Retina (tissue), 1 donor: Measurements from ENCODE around the gene BTBD7.
"Not testable (repeated sequence)": the region's sequence is repeated elsewhere in the genome, so short reads cannot be mapped to it uniquely, and the experiment has no call there.

Experiments used
- DNase-seq: peaks from one replicate; pipeline ENCODE4 v3.0.0-alpha.2; 2016

The BTBD7 gene, protein sequence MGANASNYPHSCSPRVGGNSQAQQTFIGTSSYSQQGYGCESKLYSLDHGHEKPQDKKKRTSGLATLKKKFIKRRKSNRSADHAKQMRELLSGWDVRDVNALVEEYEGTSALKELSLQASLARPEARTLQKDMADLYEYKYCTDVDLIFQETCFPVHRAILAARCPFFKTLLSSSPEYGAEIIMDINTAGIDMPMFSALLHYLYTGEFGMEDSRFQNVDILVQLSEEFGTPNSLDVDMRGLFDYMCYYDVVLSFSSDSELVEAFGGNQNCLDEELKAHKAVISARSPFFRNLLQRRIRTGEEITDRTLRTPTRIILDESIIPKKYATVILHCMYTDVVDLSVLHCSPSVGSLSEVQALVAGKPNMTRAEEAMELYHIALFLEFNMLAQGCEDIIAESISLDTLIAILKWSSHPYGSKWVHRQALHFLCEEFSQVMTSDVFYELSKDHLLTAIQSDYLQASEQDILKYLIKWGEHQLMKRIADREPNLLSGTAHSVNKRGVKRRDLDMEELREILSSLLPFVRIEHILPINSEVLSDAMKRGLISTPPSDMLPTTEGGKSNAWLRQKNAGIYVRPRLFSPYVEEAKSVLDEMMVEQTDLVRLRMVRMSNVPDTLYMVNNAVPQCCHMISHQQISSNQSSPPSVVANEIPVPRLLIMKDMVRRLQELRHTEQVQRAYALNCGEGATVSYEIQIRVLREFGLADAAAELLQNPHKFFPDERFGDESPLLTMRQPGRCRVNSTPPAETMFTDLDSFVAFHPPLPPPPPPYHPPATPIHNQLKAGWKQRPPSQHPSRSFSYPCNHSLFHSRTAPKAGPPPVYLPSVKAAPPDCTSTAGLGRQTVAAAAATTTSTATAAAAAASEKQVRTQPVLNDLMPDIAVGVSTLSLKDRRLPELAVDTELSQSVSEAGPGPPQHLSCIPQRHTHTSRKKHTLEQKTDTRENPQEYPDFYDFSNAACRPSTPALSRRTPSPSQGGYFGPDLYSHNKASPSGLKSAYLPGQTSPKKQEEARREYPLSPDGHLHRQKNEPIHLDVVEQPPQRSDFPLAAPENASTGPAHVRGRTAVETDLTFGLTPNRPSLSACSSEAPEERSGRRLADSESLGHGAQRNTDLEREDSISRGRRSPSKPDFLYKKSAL

DNA sequence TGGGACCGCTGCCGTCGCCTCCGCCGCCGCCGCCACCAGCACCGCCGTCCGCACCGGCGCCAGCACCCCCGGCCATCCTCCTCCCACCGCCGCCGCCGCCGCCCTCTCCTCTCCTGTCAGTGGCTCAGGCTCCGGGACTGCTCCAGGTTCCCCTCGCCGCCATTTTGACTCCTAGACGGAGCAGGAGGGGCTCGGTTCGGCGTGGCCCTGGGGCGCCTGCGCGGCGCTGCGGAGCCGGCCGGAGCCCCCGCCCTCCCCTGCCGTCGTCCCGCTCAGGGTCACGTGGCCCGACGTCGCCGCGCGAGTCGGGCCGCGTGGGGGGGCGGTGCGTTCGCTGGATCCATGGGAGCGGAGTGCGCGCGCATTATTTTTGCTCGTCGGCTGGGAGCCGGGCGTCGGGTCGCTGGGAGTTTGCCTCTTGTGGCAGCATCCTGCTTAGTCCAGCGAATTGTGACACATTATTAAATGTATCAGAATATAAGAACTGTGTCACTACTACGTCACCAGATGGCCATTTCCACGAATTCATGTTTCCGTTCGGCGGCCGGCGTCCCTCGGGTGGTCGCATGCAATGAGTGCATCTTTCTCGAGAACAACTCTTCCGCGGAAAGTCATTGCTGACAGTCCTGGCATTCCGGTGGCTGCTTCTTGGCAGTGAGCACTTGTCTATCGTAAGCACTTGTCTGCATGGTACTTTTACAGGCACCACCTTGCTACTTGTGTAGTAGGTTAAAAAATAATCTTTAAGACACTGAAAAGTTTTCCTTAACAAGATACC is at the start of gene BTBD7:
Gene BTBD7, minus strand, starts transcription at position 184 of the 778 bp plus-strand sequence. CDS start 36,985 bp downstream, outside the sequence.
- DNase-seq, result peak; percentile 97

DNA sequence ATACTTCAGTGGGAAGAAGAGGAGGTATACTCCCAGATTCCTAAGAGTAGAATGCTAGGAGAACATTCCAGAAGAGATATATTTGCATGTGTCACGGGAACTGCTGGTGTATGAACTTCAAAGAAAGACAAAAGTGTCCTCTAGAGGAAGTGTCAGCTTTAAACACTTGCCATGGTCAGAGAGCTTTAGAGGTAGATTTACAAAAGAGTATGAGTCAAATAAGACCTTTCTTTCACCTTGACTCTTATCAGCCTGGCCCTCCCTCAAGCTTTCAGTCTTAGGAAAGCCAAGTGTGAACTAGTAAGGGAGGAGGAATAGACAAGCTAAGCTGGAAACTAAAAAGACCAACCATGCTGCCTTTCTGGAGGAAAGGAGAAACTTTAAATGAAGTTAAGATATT is 48.8 kb upstream of the BTBD7 start:
- DNase-seq, result no peak

DNA sequence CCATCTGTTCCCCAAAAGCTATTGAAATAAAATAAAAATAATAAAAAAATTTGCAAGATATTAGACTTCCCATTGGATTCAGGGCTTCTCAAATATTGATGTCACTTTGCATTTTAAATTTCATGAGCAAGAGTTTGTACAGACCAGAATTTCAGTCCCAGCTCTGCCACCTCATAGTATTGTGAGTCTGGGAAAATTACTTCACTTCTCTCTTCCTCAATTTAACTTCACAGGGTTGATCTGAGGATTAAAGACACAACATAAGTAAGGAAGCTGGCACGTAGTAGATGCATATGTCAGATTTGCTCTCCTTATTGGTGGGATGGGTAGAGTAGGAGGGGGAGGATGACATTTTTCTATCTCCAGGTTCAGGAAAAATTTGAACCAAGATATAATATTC is 47.0 kb upstream of the BTBD7 start:
- no peak for DNase-seq

DNA sequence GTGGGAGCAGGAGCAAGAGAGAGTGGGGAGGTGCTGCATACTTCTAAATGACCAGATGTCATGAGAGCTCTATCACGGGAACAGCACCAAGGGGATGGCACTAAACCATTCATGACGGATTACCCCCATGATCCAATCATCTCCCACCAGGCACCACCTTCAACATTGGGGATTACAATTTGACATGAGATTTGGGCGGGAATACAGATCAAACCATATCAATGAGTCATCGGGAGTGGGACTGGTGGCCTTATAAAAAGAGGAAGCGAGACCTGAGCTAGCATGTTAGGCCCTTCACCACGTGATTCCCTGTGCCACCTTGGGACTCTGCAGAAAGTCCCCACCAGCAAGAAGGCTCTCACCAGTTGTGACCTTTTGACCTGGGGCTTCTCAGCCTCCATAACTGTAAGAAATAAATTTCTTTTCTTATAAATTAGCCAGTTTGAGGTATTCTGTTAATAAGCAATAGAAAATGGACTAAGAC is 42.9 kb upstream of the BTBD7 start:
- no peak for DNase-seq

DNA sequence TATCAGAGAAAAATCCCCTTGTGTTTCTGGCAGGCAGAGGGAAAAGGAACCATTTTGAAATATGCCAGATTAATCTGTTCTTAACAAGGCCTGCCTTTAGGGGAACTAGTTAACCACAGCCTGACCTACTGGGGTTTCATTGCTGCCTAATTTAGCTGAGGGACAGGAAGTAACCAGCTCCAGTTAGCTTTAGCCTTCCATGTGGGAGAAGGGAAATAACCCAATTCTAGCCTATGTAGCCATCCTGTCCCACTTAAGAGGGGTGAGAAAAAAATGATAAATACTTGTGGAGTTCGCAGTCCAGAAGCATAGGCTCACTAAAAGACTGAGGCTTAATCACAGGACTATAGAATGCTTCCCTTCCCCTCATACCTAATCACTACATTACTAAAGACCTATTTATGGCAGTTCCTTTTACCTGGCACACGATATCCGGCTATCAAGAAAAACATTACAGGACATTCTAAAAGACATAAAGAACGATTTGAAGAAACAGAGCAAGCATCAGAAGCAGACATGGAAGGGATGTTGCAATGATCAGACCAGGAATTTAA is 37.0 kb upstream of the BTBD7 start:
- DNase-seq, result no peak

DNA sequence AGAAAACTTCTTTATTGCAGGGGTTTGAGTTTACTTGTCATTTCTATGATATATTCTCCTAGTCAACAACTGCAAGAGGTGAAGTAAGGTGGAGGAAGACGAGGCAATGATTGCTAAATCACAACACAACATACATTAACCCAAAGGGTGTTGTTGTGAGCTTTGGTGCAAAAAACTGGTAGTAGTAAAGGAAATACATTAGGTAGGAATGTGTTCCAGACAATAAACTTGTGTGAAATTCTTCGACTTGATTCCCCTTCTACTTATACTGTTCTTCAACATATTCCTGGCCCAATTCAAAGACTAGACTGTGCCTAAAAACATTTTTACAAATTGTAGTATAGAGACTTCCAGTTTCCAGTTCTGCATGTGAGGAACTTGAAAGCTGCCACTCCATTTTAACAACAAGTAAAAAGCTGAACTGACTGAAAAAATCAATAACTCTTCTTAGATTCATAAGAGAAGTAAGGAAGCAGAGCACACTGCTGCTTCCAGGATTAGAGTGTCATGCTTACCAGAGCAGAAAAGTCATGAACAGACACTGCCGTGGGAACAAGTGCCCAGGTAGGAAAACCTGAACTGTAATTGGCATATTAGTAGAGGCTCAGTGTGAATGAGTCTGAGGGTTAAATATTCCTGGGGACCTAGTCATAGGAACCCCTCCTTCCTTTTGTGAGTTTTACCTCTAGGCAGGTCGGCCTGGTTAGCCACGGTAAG is 36.3 kb upstream of the BTBD7 start:
- peak; percentile 18 for DNase-seq

DNA sequence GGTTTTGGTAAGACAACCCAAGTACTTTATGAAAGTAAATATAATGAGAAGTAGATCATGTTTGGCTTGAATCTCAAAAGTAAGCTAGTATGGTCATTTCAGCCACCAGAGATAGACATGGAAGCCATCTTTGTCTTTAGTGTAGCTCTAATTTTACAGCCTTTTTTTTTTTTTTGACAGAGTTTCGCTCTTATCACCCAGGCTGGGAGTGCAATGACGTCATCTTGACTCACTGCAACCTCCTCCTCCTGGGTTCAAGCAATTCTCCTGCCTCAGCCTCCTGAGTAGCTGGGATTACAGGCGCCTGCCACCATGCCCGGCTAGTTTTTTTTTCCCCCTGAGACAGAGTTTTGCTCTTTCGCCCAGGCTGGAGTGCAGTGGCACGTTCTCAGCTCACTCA is 22.0 kb upstream of the BTBD7 start:
- not testable (repeated sequence) for DNase-seq

DNA sequence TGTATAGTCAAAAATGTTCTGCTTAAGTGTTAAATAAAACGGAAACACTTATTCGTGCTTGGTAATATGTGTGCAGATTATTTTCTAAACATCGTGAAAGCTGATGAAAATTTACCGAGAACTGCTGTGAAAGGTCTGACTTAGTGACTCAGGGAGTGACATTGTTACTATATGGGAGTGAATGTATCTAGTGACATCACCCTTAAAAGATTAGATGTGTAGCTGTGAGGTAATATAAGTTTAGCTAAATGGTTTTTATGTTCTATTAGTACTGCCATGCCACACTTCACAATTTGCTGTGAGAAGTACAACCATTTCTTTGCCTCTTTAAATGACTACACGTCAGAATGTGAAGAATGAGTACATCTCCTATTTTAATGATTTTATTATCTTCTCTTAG is 15.5 kb upstream of the BTBD7 start:
- DNase-seq, result no peak

DNA sequence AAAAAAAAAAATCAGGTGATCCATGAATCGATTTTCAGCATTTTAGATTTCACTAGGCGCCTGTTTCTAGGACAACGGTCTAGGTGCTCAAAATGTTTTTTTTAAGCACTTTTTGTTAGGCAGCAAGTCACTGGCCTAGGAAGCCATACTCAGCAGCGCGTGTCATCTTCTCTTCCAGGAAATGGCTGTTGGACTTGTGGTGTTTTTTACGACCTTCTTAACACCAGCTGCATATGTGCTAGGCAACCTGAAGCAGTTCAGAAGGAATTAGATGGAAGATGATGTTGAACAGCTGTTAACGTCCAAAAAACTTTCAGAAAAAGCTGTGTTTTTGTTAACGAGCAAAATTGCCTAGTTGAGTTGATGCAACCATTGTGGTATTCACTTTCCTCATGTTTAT is 15.0 kb upstream of the BTBD7 start:
- no peak for DNase-seq

DNA sequence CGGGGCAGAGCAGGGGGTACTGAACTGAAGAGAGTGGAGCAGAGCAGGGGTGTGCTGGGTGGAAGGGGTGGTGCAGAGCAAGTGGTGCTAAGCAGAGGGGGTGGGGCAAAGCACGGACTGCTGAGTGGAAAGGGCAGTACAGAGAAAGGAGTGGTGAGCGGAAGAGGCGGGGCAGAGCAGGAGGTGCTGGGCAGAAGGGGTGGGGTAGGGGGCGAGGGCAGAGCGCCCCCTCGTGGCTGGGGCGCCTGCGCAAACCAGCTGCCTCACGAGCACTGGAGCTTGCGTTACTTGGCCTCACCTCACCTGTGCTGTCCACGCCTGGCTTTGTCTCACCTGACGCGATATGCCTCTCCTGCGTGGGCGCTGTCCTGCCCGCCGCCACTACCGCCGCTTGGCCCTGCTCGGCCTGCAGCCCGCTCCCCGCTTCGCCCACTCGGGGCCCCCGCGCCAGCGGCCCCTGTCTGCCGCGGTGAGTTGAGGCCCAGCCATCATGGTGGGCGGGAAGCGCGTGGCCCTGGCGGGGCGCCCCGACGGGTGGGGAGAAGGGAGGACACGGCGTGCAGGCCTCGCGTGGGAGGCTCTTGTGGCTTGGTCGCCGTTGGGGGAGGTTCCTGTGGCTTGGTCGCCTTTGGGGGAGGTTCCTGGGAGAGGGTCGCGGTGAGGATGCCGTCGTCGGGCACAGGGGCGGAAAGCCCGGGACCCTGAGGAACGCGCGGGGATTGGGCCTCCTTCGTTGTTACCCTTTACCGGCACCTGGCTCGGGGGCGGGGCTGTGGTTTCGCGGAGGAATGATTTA is 14.3 kb upstream of the BTBD7 start, which contains the start of gene COX8C:
Gene COX8C, plus strand, starts transcription at position 257 of the 796 bp plus-strand sequence. Its CDS starts 87 bp downstream, at position 344.
- DNase-seq, result no peak

DNA sequence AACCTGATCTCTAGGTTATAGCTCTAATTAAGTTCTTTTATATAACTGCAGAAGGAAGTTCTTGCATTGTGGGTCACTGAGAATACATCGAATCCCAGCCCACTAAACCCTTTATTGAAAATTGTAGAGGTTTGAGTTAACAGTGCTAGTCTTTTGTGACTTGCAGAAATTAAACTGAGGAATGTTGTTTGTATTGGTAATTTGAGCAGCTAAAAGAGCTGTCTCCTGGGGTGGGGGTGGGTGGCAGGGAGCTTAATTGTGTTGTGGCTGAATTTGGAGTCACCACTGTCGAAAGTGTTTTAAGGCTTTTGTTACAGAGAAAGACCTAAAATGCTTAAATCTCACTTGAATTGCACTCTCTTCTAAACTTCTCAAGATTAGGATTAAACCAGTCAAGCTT is 11.0 kb upstream of the BTBD7 start:
- DNase-seq, result no peak

DNA sequence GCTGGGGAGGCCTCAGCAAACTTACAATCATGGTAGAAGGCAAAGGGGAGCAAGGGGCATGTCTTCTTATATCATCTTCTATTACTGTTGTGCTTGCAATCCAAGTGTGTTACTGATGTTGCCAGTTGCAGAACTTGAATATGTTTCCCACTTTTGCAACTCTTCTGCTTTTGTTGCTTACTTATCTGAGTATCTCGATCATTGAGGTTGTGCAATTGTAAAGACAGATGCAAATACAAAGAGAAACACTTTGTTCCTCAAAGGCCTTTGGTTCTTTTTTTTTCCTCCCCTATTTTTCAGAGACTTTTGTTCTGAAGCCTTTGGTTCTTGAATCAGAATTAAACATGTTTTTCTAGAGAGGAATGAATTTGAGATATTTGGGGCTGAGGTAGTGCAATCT is 10.4 kb upstream of the BTBD7 start:
- DNase-seq, result no peak

DNA sequence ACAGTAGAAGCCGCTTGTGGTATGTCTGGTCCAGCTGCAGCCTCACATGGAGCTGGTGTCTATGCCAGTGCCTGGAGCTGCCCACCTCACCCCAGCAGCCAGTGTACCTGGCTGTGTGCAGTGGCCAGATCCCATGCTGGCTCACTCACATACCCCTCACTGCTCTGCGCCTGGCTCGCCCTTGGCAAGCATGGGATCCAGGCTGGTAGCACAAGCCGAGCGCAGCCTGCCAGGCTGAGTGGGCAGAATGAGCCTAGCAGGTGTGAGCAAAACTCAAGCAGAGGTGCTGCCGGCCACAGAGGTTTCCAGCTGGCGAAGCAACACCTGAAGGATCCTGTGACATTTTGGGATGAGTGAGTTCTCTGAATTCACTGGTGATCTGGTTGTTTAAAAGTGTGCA is 5.0 kb upstream of the BTBD7 start:
- no peak for DNase-seq

DNA sequence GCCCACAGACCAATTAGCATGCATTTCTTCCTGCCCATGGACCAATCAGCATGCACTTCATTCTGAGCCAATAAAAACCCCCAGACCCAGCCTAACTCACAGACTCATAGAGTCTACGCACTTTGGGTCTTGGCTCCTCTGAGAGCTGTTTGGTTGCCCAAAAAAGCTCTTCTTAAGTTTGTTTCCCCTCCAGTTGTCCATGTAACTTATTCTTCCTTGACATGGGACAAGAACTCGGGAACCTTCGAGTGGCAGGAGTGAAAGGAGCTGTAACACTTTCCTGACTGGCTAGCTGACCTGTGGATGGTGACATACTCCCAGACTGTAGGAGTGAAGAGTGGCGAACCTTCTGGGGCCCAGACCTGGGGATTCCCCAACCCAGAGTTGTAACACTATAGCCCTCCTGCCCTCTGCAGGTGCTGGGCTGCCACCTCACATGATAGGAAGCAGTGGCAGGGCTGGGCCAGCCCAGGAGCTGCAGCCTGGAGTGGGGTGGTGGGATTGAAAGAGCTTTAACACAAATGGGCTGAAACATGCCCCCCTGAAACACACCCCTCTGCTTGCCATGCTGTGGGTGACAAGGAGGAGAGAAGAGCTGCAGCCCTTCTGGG is 4.4 kb upstream of the BTBD7 start:
- DNase-seq, result no peak

DNA sequence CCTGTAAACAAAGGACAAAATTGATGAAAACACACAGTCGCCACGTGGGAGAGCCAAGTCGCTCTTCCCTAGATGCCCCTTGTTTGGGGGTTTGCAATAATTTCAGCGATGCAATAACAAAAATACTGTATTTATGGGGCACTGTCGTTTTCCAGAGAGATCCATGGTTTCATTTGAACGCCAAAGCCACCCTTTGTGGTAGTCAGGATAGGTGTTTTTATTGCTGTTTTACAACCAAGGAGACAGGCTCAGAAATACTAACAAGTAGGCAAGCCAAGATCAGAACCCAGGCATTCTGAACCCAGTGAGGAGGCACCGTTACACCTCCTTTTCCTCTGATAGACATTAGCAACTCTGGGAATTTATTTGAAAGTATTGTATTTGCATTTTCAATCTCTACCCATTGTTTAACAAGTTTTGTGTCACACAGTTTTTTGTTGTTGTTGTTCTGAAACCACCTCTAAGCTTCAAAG is 831 bp upstream of the BTBD7 start:
- no peak for DNase-seq

DNA sequence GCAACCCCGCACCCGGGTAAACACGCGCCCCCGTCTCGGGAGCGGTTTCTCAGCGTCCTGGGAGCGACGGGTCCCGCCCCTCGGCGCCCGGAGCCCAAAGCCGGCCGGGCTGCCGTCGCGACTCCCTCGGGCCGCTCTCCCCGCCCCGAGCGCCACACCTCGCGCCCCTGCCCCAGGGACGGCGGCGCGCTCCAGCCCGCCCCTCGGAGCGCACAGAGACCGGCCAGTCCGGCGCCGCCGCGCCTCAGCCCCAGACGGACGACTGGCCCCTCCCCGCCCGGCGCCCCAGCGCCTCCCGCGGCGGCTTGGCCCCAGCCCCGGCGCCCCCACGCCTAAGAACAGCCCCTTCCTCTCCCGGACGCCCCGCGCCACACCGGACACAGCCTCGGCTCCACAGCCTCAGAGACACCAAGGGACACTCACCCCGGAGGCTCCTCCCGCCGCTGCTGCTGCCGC is 411 bp downstream of the BTBD7 start:
- peak; percentile 56 for DNase-seq

DNA sequence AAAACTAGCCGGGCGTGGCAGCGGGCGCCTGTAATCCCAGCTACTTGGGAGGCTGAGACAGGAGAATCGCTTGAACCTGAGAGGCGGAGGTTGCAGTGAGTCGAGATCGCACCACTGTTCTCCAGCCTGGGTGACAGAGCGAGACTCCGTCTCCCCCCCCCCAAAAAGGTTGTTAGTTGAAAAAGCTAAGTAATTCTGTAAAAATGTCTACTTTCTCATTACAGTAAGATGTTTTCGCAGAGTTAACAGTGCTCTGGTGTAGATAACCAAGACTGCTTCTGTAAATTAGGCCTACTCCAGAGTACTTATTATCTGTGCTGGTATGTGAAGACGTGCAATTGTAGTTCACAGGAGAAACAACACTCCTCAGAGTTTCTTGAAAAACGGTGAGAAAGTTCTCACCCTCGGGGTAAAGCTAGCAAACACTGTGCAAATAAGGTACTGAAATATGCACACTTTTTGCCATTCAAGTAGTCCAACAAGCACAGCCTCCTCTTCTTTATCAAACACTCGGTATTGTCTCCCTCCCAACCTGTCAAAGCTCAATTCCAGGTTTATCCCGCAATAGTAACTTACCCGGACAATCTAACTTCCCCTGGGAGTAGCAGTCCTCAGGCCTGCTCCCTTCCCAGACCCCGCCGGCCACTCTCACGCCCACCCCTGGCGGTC is 974 bp downstream of the BTBD7 start:
- DNase-seq, result no peak

DNA sequence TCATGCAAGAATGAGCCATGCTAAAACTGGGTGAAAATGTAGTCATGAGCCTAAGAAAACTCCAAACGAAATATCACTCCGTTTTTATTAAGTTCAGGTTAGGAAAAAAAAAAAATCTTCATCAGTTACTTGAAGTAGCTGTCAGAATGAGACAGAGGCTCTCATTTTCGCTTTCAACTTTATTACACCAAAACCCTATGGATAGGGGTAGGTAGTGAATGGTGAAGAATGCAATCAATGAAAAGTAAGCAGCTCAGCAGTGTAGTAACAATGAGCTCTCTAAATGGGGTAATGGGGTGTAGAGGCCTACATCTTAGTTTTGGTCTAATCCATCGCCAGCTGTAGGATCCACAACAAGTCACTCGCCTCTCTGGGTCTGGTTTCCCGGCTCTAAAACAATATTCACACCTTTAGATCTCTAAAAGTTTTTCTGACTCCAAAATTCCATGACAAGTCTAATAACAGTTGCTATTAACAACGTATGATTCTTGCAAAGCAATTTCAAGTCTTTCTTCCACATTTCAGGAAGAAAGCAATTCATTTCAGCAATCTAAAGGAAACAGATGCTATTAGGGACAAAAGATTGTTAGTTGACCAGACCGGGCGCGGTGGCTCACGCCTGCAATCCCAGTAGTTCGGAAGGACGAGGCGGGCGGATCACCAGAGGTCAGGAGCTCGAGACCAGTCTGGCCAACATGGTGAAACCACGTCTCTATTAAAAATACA is 1.7 kb downstream of the BTBD7 start:
- DNase-seq, result peak; percentile 2
